Measurements from ENCODE around the gene FES. TPM values are rescaled to one million over a fixed set of nuclear protein-coding genes. Genes with fewer than 3 reads are reported as not detected.
A peak's percentile ranks its signal among the peaks of the same experiment; 100 is the strongest.

FES gene
- total and polyA plus RNA-seq, 2 of the 13 experiments (the other 11 are each of a cell fraction or from before 2014, with no cell fraction given): 4.0 to 9.5 TPM

DNA sequence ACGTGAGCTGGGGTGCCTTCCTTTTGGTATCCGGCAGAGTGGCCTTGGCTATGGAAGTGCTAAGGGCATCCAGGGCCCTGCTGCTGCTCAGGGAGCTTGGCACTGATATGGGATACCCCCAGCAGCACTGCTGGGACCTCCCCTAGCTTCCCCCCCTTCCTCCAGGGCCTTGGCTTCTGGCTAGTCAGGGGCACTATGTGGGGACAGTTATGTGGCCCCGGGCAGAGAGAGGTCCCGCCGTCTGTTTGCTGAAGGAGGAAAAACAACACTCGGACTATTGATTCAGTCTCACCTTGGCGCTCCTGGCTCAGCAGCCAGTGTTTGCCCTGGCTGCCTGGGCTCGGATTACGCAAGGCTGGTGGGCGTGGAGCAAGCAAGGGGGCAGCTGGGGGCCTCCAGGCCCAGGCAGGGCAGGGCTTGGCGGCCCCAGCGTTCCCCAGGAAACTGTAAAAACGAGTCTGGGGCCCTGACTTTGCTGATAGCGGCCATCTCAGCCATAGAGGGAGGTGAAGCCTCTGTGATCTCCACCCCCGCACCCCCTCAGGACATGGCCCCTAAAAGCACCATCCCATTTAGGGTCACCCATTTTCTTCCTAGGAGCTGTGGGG, 10.2 kb upstream of the FES start (continued):
- TF ChIP-seq, protein P1, sequence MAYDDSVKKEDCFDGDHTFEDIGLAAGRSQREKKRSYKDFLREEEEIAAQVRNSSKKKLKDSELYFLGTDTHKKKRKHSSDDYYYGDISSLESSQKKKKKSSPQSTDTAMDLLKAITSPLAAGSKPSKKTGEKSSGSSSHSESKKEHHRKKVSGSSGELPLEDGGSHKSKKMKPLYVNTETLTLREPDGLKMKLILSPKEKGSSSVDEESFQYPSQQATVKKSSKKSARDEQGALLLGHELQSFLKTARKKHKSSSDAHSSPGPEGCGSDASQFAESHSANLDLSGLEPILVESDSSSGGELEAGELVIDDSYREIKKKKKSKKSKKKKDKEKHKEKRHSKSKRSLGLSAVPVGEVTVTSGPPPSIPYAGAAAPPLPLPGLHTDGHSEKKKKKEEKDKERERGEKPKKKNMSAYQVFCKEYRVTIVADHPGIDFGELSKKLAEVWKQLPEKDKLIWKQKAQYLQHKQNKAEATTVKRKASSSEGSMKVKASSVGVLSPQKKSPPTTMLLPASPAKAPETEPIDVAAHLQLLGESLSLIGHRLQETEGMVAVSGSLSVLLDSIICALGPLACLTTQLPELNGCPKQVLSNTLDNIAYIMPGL (CRISPR knock-in tag; IDR thresholded peaks at IDR 0.05; ENCODE audit: borderline replicate concordance in 1 of 2, low read depth in 1 of 2): peak; percentile 80 to 87; a peak in 3 of 4 replicates
- TF ChIP-seq NFKBIZ (CRISPR knock-in tag; IDR thresholded peaks at IDR 0.05) (peak; percentile 90), HOMEZ (CRISPR knock-in tag; IDR thresholded peaks at IDR 0.05; ENCODE audit: low read depth) (peak; percentile 75; the same call in 1 of the 2 replicates), CBX5 (CRISPR knock-in tag; IDR thresholded peaks at IDR 0.05; ENCODE audit: borderline replicate concordance) (peak; percentile 95; the same call in 1 of the 2 replicates), ZNF678 (CRISPR knock-in tag; IDR thresholded peaks at IDR 0.05) (peak; percentile 93), ESRRA (CRISPR knock-in tag; IDR thresholded peaks at IDR 0.05; ENCODE audit: low read depth) (peak; percentile 95), HHEX (CRISPR knock-in tag; IDR thresholded peaks at IDR 0.05) (peak; percentile 98), ZNF331 (CRISPR knock-in tag; IDR thresholded peaks at IDR 0.05) (peak; percentile 95), KLF9 (CRISPR knock-in tag; IDR thresholded peaks at IDR 0.05; ENCODE audit: low read depth) (peak; percentile 91; the same call in 1 of the 2 replicates), ZNF350 (CRISPR knock-in tag; IDR thresholded peaks at IDR 0.05; ENCODE audit: borderline replicate concordance, low read depth) (peak; percentile 100), ZNF225 (CRISPR knock-in tag; IDR thresholded peaks at IDR 0.05) (peak; percentile 60; the same call in 1 of the 2 replicates), NFE2L2 (IDR thresholded peaks at IDR 0.05; ENCODE audit: low read length) (no peak), SIX1 (CRISPR knock-in tag; IDR thresholded peaks at IDR 0.05; ENCODE audit: borderline replicate concordance) (peak; percentile 92), NCOA2 (CRISPR knock-in tag; IDR thresholded peaks at IDR 0.05) (peak; percentile 97), CEBPG (CRISPR knock-in tag; IDR thresholded peaks at IDR 0.05) (peak; percentile 99), CBX2 (IDR thresholded peaks at IDR 0.05; ENCODE audit: low read depth, low read length) (no peak; the same call in 1 of the 2 replicates), CBX2 (CRISPR knock-in tag; IDR thresholded peaks at IDR 0.05; ENCODE audit: low read depth) (peak; percentile 61; the same call in 1 of the 2 replicates), ZNF605 (CRISPR knock-in tag; IDR thresholded peaks at IDR 0.05) (peak; percentile 86), MTERF4 (CRISPR knock-in tag; IDR thresholded peaks at IDR 0.05) (0 out of 2 replicates have a peak, but pooled peaks have one; percentile 25), KAT8 (CRISPR knock-in tag; IDR thresholded peaks at IDR 0.05) (peak; percentile 90), NCOR1 (IDR thresholded peaks at IDR 0.05; ENCODE audit: borderline replicate concordance, low read length) (peak; percentile 98), BORCS8-MEF2B (CRISPR knock-in tag; IDR thresholded peaks at IDR 0.05) (peak; percentile 95), POGK (CRISPR knock-in tag; conservative IDR thresholded peaks at IDR 0.05) (peak; percentile 97), ARNTL (CRISPR knock-in tag; IDR thresholded peaks at IDR 0.05) (peak; percentile 92), ZNF263 (CRISPR knock-in tag; IDR thresholded peaks at IDR 0.05) (peak; percentile 65)
- TF ChIP-seq, protein P2, sequence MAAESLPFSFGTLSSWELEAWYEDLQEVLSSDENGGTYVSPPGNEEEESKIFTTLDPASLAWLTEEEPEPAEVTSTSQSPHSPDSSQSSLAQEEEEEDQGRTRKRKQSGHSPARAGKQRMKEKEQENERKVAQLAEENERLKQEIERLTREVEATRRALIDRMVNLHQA (CRISPR knock-in tag; IDR thresholded peaks at IDR 0.05): no peak

Measured in HepG2 (cell line).